SH-SY5Y (cell line): ENCODE measurements around the gene SERPINA1.

Source experiments
- GATA2 ChIP-seq: IDR thresholded peaks from 2 replicates; pipeline ENCODE4 v1.6.1; 2011; ENCODE audit warnings: mild to moderate bottlenecking, low read depth, low read length
- GATA3 ChIP-seq: IDR thresholded peaks from 2 replicates; pipeline ENCODE4 v1.6.1; 2011; ENCODE audit warnings: low read depth, mild to moderate bottlenecking, low read length, moderate library complexity

DNA sequence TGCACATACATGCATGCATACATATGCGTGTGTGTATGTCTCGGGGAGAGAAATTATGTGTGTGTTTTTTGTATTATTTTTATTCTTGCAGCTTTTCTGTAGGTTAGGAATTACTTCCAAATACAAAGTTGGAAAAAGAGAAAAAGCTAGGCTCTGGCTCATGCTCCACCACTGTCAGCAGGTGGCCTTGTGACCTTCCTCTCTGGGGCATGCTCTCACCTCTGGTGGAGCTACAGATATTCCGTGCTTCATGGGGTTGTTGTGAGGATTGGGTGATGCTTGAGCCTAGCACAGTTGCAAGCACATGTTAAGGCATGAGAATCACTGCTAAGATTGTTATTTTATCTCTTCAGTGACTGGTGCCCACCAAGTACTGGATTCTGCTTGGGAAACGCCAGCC is 58.5 kb downstream of the SERPINA1 start:
- TF ChIP-seq GATA2: no peak
- no peak for TF ChIP-seq GATA3
